ENCODE results near the gene SRGAP2C.
"Not testable (repeated sequence)": the region's sequence is repeated elsewhere in the genome, so short reads cannot be mapped to it uniquely, and the experiment has no call there.

The SRGAP2C gene

GRCh38 chr1:121279548-121279898 is 94.7 kb downstream of the SRGAP2C start:
- DNase-seq (ENCODE audit: low read depth) = not testable (repeated sequence)

- not testable (repeated sequence) for DNase-seq (ENCODE audit: low read depth)
Observed at GRCh38 chr1:121280699-121281317, 96.0 kb downstream of the SRGAP2C start.

- DNase-seq (ENCODE audit: low read depth) = not testable (repeated sequence)
Observed at GRCh38 chr1:121281480-121281879, 96.7 kb downstream of the SRGAP2C start.

GRCh38 chr1:121283587-121284180 is 98.9 kb downstream of the SRGAP2C start:
- not testable (repeated sequence) for DNase-seq (ENCODE audit: low read depth)

- DNase-seq (ENCODE audit: low read depth) = not testable (repeated sequence)
Observed at GRCh38 chr1:121292590-121292989, 107.8 kb downstream of the SRGAP2C start.

- not testable (repeated sequence) for DNase-seq (ENCODE audit: low read depth)
Observed at GRCh38 chr1:121293263-121294204, 108.8 kb downstream of the SRGAP2C start.

GRCh38 chr1:121294205-121294570 is 109.4 kb downstream of the SRGAP2C start:
- DNase-seq (ENCODE audit: low read depth) = not testable (repeated sequence)

GRCh38 chr1:121296563-121296962 is 111.8 kb downstream of the SRGAP2C start:
- DNase-seq (ENCODE audit: low read depth) = not testable (repeated sequence)

GRCh38 chr1:121298529-121298928 is 113.8 kb downstream of the SRGAP2C start:
- DNase-seq (ENCODE audit: low read depth) = not testable (repeated sequence)

- DNase-seq (ENCODE audit: low read depth) = not testable (repeated sequence)
Observed at GRCh38 chr1:121299514-121300149, 114.9 kb downstream of the SRGAP2C start.

GRCh38 chr1:121301876-121302275 is 117.1 kb downstream of the SRGAP2C start:
- not testable (repeated sequence) for DNase-seq (ENCODE audit: low read depth)

GRCh38 chr1:121307759-121308158 is 123.0 kb downstream of the SRGAP2C start:
- not testable (repeated sequence) for DNase-seq (ENCODE audit: low read depth)

GRCh38 chr1:121315509-121315908 is 130.7 kb downstream of the SRGAP2C start:
- DNase-seq (ENCODE audit: low read depth) = not testable (repeated sequence)

- DNase-seq (ENCODE audit: low read depth) = not testable (repeated sequence)
Observed at GRCh38 chr1:121316081-121316480, 131.3 kb downstream of the SRGAP2C start.

- DNase-seq (ENCODE audit: low read depth) = not testable (repeated sequence)
Observed at GRCh38 chr1:121317491-121318468, 133.0 kb downstream of the SRGAP2C start.

GRCh38 chr1:121318687-121319086 is 133.9 kb downstream of the SRGAP2C start:
- DNase-seq (ENCODE audit: low read depth) = not testable (repeated sequence)

GRCh38 chr1:121321660-121322059 is 136.9 kb downstream of the SRGAP2C start:
- not testable (repeated sequence) for DNase-seq (ENCODE audit: low read depth)

GRCh38 chr1:121324726-121325125 is 140.0 kb downstream of the SRGAP2C start:
- not testable (repeated sequence) for DNase-seq (ENCODE audit: low read depth)

- not testable (repeated sequence) for DNase-seq (ENCODE audit: low read depth)
Observed at GRCh38 chr1:121332141-121332540, 147.4 kb downstream of the SRGAP2C start.

GRCh38 chr1:121332599-121333562 is 148.1 kb downstream of the SRGAP2C start:
- DNase-seq (ENCODE audit: low read depth) = not testable (repeated sequence)
